ENCODE data around the gene TTLL1. TPM values are rescaled to one million over a fixed set of nuclear protein-coding genes. Genes with fewer than 3 reads are reported as not detected.

TTLL1 gene
- total and polyA plus RNA-seq, 9 donors = 1.3 to 13.7 (median 7.2) TPM

DNA sequence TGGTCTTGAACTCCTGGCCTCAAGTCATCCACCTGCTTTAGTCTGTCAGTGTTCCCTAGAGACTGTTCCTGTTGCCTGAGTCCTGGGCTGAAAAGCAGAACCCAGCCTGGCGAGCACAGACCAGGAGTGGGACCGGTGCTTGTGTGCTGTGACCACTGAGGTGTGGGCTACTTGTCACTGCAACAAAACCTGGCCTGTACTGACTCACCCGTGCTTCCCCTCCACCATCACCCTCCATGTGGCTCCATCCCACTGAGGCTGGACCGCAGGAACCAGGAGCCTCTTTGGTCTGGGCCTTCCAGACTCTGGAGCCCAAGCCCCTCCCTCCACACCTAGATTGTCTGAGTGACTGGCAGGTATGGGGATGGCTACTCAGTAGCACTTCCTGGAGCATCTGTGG lies 45.4 kb upstream of the TTLL1 start:
- Histone ChIP-seq H3K36me3 (no peaks in the 10 kb centered on the region), H3K27me3 (no peaks in the 10 kb centered on the region), H3K27ac (no peak overlapping the region), H3K9me3 (no peaks in the 10 kb centered on the region), H3K4me3 (no peak overlapping the region), H3K4me1 (ENCODE audit: insufficient read depth) (no peaks in the 10 kb centered on the region)
- no peak for DNase-seq
- WGBS, 3 donors = 93 to 99% (median 96%) methylated on average over 4 of the region's 4 CpGs
- TF ChIP-seq POLR2A (IDR thresholded peaks at IDR 0.05) (no peak), EP300 (IDR thresholded peaks at IDR 0.05) (no peak)
- TF ChIP-seq, protein P1, sequence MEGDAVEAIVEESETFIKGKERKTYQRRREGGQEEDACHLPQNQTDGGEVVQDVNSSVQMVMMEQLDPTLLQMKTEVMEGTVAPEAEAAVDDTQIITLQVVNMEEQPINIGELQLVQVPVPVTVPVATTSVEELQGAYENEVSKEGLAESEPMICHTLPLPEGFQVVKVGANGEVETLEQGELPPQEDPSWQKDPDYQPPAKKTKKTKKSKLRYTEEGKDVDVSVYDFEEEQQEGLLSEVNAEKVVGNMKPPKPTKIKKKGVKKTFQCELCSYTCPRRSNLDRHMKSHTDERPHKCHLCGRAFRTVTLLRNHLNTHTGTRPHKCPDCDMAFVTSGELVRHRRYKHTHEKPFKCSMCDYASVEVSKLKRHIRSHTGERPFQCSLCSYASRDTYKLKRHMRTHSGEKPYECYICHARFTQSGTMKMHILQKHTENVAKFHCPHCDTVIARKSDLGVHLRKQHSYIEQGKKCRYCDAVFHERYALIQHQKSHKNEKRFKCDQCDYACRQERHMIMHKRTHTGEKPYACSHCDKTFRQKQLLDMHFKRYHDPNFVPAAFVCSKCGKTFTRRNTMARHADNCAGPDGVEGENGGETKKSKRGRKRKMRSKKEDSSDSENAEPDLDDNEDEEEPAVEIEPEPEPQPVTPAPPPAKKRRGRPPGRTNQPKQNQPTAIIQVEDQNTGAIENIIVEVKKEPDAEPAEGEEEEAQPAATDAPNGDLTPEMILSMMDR (IDR thresholded peaks at IDR 0.05) = no peak
- intact Hi-C loops (cut with DNase I) = no loop called here

DNA sequence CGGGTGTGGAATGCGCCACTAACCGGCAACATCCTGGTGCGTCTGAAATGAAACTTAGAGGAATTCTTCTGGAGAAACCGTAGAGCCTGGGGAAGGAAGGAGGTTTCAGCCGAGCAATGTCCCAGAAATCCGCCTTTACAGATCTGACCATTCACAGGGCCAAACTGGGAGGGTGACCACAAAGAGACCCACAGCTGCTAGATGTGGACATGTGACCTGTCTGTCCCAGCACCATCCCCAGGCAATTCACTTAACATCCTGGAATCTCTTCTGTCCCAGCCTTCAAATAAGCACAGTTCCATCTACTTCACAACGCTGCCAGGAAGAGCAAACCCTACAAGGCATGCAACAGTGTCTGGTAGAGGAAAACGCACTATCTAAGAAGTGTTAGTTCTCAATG lies 44.2 kb upstream of the TTLL1 start:
- H3K27ac ChIP-seq = no peak overlapping the region
- no peaks in the 10 kb centered on the region for H3K27me3 ChIP-seq
- DNase-seq = no peak
- TF ChIP-seq, protein P1 (IDR thresholded peaks at IDR 0.05) = no peak
- no peak for TF ChIP-seq POLR2A (IDR thresholded peaks at IDR 0.05)
- TF ChIP-seq EP300 (IDR thresholded peaks at IDR 0.05) = no peak
- H3K9me3 ChIP-seq = no peaks in the 10 kb centered on the region
- intact Hi-C loops (cut with DNase I) = no loop called here
- no peak overlapping the region for H3K4me3 ChIP-seq
- no peaks in the 10 kb centered on the region for H3K36me3 ChIP-seq
- WGBS, 3 donors = 83 to 89% (median 89%) methylated on average over 9 of the region's 9 CpGs
- no peaks in the 10 kb centered on the region for H3K4me1 ChIP-seq (ENCODE audit: insufficient read depth)

DNA sequence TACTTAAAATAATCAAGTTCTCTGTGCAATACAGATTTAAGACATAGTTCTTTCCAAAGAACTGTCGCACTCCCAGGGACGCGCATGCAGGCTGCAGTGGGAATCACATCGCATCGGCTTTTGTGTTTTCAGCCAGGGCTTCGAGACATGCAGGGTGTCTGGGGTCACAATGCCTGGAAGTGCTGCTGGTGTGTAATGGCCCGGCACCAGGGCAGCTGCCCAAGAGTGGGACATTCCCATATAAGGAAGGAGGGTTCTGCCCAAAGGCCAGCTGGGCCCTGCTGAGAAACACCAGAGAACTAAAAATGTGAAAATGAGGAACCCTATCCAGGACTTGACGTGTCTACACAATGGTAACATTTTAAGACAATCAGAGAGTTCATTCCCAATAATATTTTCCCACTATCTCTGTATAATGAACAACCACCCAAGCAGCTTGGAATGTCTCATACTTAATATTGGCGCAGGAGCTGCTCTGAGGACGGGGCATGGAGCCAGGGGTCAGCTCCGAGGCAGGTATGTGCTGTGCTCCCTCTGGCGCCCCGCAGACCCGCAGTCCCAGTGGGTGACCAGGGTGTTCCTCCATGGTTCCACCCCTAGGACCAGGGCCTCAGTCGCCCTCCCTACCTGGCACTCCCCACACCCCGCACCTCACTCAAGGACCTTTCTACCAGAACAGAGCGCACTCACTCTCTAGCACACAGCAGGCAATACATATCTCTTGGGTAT lies 42.7 kb upstream of the TTLL1 start:
- H3K27me3 ChIP-seq = no peaks in the 10 kb centered on the region
- 74 to 90% (median 80%) methylated on average over 17 of the region's 17 CpGs for WGBS, 3 donors
- no peak overlapping the region for H3K4me3 ChIP-seq
- H3K9me3 ChIP-seq = no peaks in the 10 kb centered on the region
- no peak overlapping the region for H3K27ac ChIP-seq
- no peaks in the 10 kb centered on the region for H3K36me3 ChIP-seq
- DNase-seq = no peak
- no peaks in the 10 kb centered on the region for H3K4me1 ChIP-seq (ENCODE audit: insufficient read depth)
- intact Hi-C loops (cut with DNase I) = no loop called here
- TF ChIP-seq EP300 (IDR thresholded peaks at IDR 0.05) = no peak
- TF ChIP-seq, protein P1 (IDR thresholded peaks at IDR 0.05) = no peak
- TF ChIP-seq POLR2A (IDR thresholded peaks at IDR 0.05) = no peak

DNA sequence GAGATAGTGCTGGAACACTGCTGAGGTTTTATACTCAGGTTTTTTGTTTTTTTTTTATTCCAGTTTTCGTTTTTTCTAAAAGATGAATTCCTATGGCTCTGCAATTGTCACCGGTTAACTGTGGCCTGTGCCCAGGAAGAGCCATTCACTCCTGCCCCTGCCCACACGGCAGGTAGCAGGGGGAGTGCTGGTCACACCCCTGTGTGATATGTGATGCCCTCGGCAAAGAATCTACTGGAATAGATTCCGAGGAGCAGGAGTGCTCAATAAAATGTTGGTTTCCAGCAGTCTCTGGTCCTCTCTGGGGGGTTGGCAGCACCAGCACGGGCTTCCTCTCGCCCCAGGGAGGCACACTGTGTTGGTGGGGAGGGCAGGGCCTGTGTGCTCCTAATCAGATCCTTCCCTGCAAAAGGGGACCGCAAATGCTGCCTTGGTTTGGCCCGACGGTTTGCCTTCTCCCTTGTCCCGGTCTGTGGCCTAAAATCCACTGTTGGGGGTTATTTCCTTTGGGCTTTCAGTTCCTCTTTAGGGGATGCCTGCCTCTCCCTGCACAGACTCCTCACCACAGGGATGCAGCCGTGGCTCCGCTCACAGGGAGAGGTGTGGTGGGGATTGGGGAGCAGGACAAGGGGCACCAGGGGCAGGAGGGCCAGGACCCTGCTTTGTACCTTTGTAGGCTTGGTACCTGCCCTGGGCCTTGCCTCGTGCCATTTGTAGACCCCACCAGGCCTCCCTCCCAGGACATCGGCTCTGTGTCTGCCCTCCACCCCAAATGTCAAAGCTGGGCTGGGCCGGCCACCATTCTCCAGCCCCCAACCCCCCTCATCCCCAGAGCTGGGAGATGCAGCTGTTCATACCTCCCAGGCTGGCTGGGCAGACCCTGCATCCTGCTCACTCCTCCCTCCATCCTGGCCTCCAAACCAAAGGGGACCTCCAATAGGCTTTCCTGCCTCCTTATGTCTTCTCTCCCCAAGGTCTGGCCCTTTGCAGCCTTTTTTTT lies 40.5 kb upstream of the TTLL1 start:
- Histone ChIP-seq H3K9me3 (no peaks in the 10 kb centered on the region), H3K36me3 (no peaks in the 10 kb centered on the region), H3K4me1 (ENCODE audit: insufficient read depth) (no peaks in the 10 kb centered on the region), H3K27me3 (no peaks in the 10 kb centered on the region), H3K4me3 (no peak overlapping the region), H3K27ac (no peak overlapping the region)
- intact Hi-C loops (cut with DNase I) = no loop called here
- no peak for DNase-seq
- TF ChIP-seq EP300 (IDR thresholded peaks at IDR 0.05) (no peak), POLR2A (IDR thresholded peaks at IDR 0.05) (no peak)
- TF ChIP-seq, protein P1 (IDR thresholded peaks at IDR 0.05) = no peak
- 41 to 58% (median 53%) methylated on average over 16 of the region's 16 CpGs for WGBS, 3 donors
